GM12878 (cell line): ENCODE data around the gene ANKRD50. TPM values are rescaled to one million over a fixed set of nuclear protein-coding genes. Genes with fewer than 3 reads are reported as not detected.

Experiments used
- ATAC-seq: fragments of 200-7000 bp; cut with Tn5 transposase; 3 replicates; pipeline ENCODE4 v1.9.1; 2020; ENCODE audit warnings: mild to moderate bottlenecking, moderate library complexity
- BruUV-seq: library from RNA; stranded (reverse); fragments of 400-500 nt; replicated peaks from 2 replicates; lab custom pipeline; 2021; lab: Mats Ljungman, UMichigan
- CTCF ChIA-PET: fragments of 300-600 bp; sonication (Branson Sonifier 250); formaldehyde crosslinking; extraction: SDS; loops from one replicate; lab custom pipeline; 2021; ENCODE audit warnings: inconsistent platforms; lab: Yijun Ruan, JAX
- POLR2A ChIA-PET: fragments of 350-600 bp; formaldehyde crosslinking; extraction: SDS; loops from one replicate; lab custom pipeline; 2021; ENCODE audit warnings: inconsistent platforms; lab: Charles Lee
- RAD21 ChIA-PET: fragments of 300-600 bp; sonication (Branson Sonifier 250); formaldehyde crosslinking; loops from one replicate; lab custom pipeline; 2023; ENCODE audit warnings: antibody characterized with exemption; ENCODE audit not compliant: unreplicated experiment; lab: Charles Lee
- SMC1A ChIA-PET: fragments of 300-600 bp; sonication (Branson Sonifier 250); formaldehyde crosslinking; loops from one replicate; lab custom pipeline; 2023; ENCODE audit not compliant: unreplicated experiment, uncharacterized antibody; lab: Charles Lee
- DNase-seq: peaks from one replicate; pipeline ENCODE4 v3.0.0-alpha.2; 2011; ENCODE audit warnings: low read depth, low spot score
- FAIRE-seq: peaks from 3 replicates; lab custom pipeline; 2011; peaks lifted over from hg19 to GRCh38; lab: Jason Lieb, UNC
- H2AFZ ChIP-seq: 2 replicates; pipeline ENCODE4 v1.6.0; 2011; ENCODE audit warnings: low read depth, low read length, control low read depth; ENCODE audit not compliant: control insufficient read depth
- H3K27ac ChIP-seq: 2 replicates; pipeline ENCODE4 v1.5.1; 2011; ENCODE audit warnings: control low read depth; ENCODE audit not compliant: control insufficient read depth, insufficient read depth
- H3K27me3 ChIP-seq, 2 experiments: replicated peaks in 1 of 2; 2 replicates each; pipeline versions ENCODE4 v1.6.0 to v1.6.1; 2011; ENCODE audit warnings: low read length in 1 of 2; ENCODE audit not compliant: control insufficient read depth in 2 of 2, insufficient read depth in 2 of 2
- H3K36me3 ChIP-seq, 2 experiments: 2 replicates each; pipeline ENCODE4 v1.5.1; 2011; ENCODE audit warnings: low read length in 1 of 2; ENCODE audit not compliant: control insufficient read depth in 2 of 2, insufficient read depth in 2 of 2
- H3K4me1 ChIP-seq: 2 replicates; pipeline ENCODE4 v1.6.1; 2011; ENCODE audit warnings: mild to moderate bottlenecking, low read length, moderate library complexity, mixed read lengths; ENCODE audit not compliant: control insufficient read depth, insufficient read depth
- H3K4me2 ChIP-seq: 2 replicates; pipeline ENCODE4 v1.6.0; 2011; ENCODE audit warnings: control low read depth; ENCODE audit not compliant: control insufficient read depth, insufficient read depth
- H3K4me3 ChIP-seq: fragments of 200-600 bp; sonication (generic); 2 replicates; pipeline ENCODE4 v1.5.1; 2016
- H3K79me2 ChIP-seq: 2 replicates; pipeline ENCODE4 v1.6.0; 2011; ENCODE audit warnings: low read length; ENCODE audit not compliant: control insufficient read depth, insufficient read depth
- H3K9ac ChIP-seq: 2 replicates; pipeline ENCODE4 v1.8.0; 2011; ENCODE audit warnings: low read length, control low read depth, mixed read lengths; ENCODE audit not compliant: control insufficient read depth, insufficient read depth
- H3K9me3 ChIP-seq: replicated peaks from 3 replicates; pipeline ENCODE4 v1.5.1; 2011; ENCODE audit warnings: mild to moderate bottlenecking, low read length; ENCODE audit not compliant: control insufficient read depth, insufficient read depth
- H4K20me1 ChIP-seq: 2 replicates; pipeline ENCODE4 v1.6.0; 2011; ENCODE audit not compliant: control insufficient read depth, insufficient read depth
- BACH1 ChIP-seq: fragments of 450-650 bp; IDR thresholded peaks from 2 replicates; pipeline ENCODE4 v1.6.1; 2017; ENCODE audit warnings: mild to moderate bottlenecking, borderline replicate concordance
- HDGF ChIP-seq: fragments of 450-650 bp; IDR thresholded peaks from 2 replicates; pipeline ENCODE4 v1.6.1; 2016; ENCODE audit warnings: antibody characterized with exemption
- REST ChIP-seq: IDR thresholded peaks from 2 replicates; pipeline ENCODE4 v1.6.1; 2012; ENCODE audit warnings: mild to moderate bottlenecking, low read depth, low read length
- SMC3 ChIP-seq: IDR thresholded peaks from 2 replicates; pipeline ENCODE4 v1.6.1; 2011; ENCODE audit warnings: low read length, improper control_type of control experiment, borderline replicate concordance
- TCF7 ChIP-seq: IDR thresholded peaks from 2 replicates; pipeline ENCODE4 v1.6.1; 2014; ENCODE audit warnings: antibody characterized with exemption, borderline replicate concordance
- YBX1 ChIP-seq: fragments of 450-650 bp; IDR thresholded peaks from 2 replicates; pipeline ENCODE4 v1.6.1; 2016; ENCODE audit warnings: antibody characterized with exemption
- ZNF274 ChIP-seq: IDR thresholded peaks from one replicate; pipeline ENCODE4 v1.8.0; 2011; ENCODE audit not compliant: insufficient read length, insufficient read depth
- WGBS: methylation state at CpG from one replicate; pipeline ENCODE4 v1.1.6; 2016; ENCODE audit warnings: low lambda C conversion rate; ENCODE audit not compliant: insufficient replicate concordance, insufficient coverage; ENCODE audit errors: missing lambda C conversion rate; 5-methylcytosine and 5-hydroxymethylcytosine counted together
- in situ Hi-C: fragments of 300-500 bp; cut with MboI; formaldehyde crosslinking; loops from 9 replicates; pipeline ENCODE4 v1.14.3; 2018; ENCODE audit warnings: mixed read lengths
- intact Hi-C: fragments of 100-400 bp; cut with micrococcal nuclease; formaldehyde crosslinking; loops from one replicate; pipeline ENCODE4 v1.14.2; 2022; ENCODE audit not compliant: unreplicated experiment
- polyA plus RNA-seq, 11 experiments: library from polyadenylated mRNA; depleted of rRNA in 4 of 11; unstranded in 6 of 11; stranded (reverse) in 5 of 11; fragments of >200 nt; fragmentation: Nextera tagmentation in 4 of 11; fragmentation: Illumina TruSeq in 1 of 11; extraction: Ambion mirVana in 4 of 11; extraction: Trizol in 1 of 11; gene quantifications; 1 replicate in 1 of 11; 2 replicates in 10 of 11; pipeline versions ENCODE4 v1.2.1 to v1.2.3, GENCODE V29; 2011 to 2016; ENCODE audit warnings: inconsistent platforms in 2 of 11, missing spikeins in 2 of 11, low read depth in 1 of 11
- total RNA-seq, 4 experiments: library from RNA; depleted of rRNA in 3 of 4; stranded (reverse); fragments of >200 nt in 3 of 4; fragmentation: Illumina TruSeq in 1 of 4; extraction: Trizol in 1 of 4; gene quantifications; 2 replicates each; pipeline versions ENCODE4 v1.2.1 to v1.2.3, GENCODE V29; 2013 to 2021

Gene ANKRD50
- total and polyA plus RNA-seq, 10 of the 15 experiments (the other 5 are each of a cell fraction or from before 2014, with no cell fraction given) = under 0.01 to 0.10 (median 0.03) TPM; not detected in 1

DNA sequence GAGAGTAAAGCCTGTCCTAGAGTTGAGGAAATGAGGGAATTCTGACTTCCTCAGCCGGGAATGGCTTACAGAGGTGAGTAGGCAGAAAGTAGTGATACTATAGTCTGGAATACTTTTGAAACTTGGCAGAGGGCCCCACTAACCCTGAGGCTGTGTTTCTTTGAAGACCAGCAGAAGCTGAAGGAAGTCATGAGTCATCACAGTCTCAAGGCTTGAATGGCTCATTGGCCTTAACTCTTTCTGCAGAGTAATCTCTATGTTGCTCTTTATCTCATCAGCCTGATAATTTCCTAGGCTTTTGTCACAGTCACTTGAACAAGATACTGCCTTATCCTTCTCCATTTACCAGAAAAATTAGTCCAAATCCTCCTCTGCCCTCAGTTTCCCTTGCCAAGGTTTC is 80.8 kb downstream of the ANKRD50 start:
- DNase-seq (no peak), ATAC-seq (peak; percentile 64), FAIRE-seq (no peak)
- Histone ChIP-seq H3K4me3 (no peak overlapping the region), H3K27me3 (no peaks in the 10 kb centered on the region), H2AFZ (no peak overlapping the region), H3K27ac (no peak overlapping the region), H3K4me1 (no peaks in the 10 kb centered on the region), H3K9ac (no peak overlapping the region), H3K4me2 (no peak overlapping the region), H3K79me2 (no peaks in the 10 kb centered on the region), H4K20me1 (no peaks in the 10 kb centered on the region), H3K9me3 (no peaks in the 10 kb centered on the region), H3K36me3 (no peaks in the 10 kb centered on the region)
- intact Hi-C loops = no loop called here
- ChIA-PET POLR2A (no interaction called here), CTCF (no interaction called here), RAD21 (no interaction called here), SMC1A (no interaction called here)
- in situ Hi-C loops = no loop called here
- no TSS peak for BruUV-seq
- TF ChIP-seq SMC3 = no peak
- TF ChIP-seq ZNF274 = no peak
- TF ChIP-seq YBX1 = no peak
- no peak for TF ChIP-seq HDGF
- TF ChIP-seq BACH1 = no peak
- TF ChIP-seq TCF7 = no peak
- TF ChIP-seq REST = no peak
- WGBS = 0% methylated on average over 1 of the region's 1 CpG
